ENCODE measurements around the gene NMT2. TPM values are rescaled to one million over a fixed set of nuclear protein-coding genes. Genes with fewer than 3 reads are reported as not detected.
"Not testable (repeated sequence)": the region's sequence is repeated elsewhere in the genome, so short reads cannot be mapped to it uniquely, and the experiment has no call there.

Gene NMT2
- total RNA-seq = 9.7 TPM

DNA sequence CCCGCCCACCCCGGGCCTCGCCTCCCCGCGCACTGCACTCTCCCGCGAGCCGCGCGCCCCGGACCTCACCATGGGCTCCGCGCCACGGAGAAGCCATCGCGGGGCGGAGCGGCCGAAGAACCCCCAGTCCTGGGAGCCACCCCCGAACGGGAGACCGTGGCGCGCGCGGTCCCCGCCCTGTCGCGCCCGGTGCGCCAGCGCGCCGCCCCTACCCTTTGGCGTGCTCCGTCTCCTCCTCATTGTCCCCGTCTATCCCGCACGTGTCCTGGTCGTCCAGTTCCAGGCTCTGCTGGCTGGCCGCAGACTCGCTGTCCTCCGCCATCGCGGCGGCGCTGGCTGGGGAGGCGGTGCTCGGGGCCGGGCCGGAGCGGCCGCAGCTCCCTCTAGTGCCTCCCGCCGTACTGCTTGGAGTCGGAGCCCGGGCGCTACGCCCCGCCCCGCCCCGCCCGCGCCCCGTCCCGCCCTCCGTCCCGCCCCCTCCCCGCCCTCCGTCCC lies at the start of gene NMT2:
Gene NMT2, minus strand, starts transcription at position 403 of the 495 bp plus-strand sequence. Its CDS starts 81 bp downstream, at position 322.
- peak; percentile 90 for DNase-seq (ENCODE audit: low spot score)

DNA sequence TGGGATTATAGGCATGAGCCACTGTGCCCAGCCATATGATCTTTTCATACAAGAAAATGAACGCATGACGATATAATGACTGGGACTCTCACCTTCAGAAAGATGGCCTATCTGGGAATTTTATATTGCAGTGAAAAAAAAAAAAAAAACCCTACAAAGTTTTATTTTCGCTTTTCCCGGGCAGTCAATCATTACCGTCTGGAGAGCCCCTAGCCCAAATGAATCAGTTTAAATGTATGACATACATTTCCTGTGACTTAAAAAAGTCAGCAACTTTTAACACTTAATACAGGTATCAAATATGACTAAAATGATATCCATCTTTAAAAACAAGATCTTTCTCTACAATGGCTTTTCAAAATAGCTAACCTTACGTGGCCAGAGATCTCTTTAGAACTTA lies 48.2 kb upstream of the NMT2 start:
- DNase-seq (ENCODE audit: low spot score) = no peak

DNA sequence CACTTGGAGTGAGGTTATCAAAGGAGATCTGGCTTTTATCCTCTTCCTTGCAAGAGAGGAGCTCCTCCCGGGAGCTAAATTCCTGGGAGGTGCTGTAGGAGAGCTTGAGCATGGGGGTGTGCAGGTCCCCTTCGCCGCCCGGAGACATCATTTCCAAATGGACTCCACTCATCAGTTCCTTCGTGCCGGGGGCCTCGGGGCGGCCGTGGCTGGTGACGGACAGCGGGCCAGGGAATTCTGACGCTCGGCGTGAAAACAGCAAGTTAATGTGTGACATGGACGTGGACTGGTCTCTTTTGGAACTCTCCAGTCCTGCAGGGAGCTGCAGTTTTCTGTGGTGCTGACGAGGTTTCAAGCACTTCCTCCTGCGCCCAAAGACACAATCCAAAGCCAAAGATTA lies 45.7 kb upstream of the NMT2 start:
- DNase-seq (ENCODE audit: low spot score) = no peak

DNA sequence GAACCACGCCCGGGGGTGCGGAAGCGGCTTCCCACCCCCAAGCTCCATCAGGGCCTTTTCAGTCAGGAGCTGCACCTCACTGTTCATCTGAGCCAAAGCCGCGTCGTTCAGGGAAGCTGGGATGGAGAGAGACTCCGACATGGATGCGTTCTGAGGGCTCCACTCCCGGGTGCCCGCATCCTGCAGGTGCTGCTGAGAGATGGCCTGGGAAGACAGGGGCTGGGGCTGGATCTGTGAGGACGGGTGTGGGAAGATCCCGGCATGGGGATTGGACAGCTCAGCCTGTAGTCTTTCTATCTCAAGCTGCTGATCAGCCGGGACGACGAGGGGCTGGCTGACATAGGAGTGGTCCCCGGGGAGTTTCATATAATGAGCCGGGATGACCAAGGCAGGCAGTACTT lies 45.0 kb upstream of the NMT2 start:
- DNase-seq (ENCODE audit: low spot score) = no peak

DNA sequence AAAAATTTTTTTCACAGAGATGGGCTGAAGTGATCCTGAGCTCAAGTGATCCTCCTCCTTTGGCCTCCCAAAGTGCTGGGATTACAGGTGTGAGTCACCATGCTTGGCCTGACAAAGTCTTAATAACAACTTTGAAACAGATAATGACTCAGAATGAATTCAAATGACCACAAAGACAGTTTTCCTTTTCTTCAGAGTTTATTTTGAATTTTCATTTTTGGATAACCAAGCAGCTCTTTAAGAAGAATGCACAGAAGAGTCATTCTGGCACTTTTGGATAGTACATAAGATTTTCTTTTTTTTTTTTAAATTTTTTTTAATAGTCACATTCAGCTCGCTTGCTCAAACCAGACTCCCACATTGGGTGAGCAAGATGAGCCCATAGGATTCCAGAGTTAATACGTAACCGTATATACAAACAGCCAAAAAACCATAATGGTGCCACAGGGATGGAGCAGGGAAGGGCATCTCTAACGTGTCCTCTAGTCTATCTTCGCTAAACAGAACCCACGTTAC lies 43.0 kb upstream of the NMT2 start:
- no peak for DNase-seq (ENCODE audit: low spot score)

DNA sequence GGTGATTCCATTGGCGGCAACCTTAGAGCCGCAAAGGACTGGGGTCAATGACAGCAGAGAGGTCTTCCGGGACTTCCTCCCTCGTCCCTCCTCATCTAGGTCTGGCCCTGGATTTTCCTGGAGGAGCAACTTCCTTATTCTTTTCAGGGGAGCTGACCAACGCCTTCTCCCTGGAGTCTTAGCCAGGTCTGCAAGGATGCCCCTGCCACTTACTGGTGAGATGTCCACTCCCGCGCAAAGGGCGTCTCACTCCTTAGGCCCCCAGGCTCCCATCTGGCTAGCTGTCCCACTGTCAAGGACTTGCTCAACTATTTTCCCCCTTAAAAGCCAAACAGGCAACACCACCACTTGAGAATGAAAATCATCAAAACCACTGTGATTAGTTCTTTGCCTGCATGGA lies 42.0 kb upstream of the NMT2 start:
- no peak for DNase-seq (ENCODE audit: low spot score)

DNA sequence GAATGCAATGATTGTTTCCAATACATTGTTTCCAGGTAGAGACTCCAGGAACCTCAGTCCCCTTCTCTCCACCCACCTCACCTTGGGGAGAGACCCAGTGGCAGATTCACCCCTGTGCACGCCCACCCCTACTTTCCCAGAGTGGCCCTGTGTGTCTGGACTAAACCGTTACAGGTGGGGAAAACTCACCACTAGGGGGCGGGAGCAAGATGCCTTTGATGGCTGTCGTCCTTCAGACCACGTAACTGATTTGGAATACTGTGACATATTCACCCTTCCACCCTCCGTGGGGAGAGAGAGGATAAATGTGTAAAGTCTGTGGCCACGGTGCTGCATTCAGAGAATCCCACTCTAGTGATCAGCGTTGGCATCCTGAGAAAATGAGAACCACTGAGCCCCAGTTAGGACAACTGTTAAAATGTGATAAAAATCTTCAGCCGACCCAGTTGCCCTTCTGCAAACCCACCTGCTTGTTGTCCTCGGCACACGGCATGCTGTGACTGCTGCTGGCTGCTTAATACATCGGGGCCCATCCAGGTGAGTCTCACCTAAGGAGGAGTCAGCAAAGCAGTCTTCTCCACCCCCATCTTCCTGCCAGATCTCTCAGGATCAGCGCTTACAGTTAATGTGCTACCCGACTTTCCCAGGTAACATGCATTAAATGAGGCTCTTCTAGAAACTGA lies 41.5 kb upstream of the NMT2 start:
- peak; percentile 82 for DNase-seq (ENCODE audit: low spot score)

DNA sequence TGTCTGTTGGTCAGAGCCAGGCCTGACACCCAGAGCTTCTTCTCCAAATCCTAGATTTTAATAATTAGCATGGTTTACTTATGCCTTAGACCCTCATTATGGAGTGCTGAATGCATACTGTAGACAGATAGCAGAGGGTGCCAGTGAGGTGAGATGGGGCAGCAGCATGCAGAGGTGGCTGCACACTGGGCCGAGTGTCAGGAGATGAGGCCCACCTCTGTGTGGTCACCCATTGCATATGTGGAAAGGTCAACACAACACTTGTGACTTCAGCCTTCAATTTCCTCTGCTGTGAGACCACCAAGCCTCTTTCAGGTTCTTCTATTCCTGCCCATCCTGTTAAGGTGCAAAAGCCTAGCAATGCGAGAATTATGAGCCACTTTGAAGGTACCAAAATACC lies 39.7 kb upstream of the NMT2 start:
- DNase-seq (ENCODE audit: low spot score) = no peak

DNA sequence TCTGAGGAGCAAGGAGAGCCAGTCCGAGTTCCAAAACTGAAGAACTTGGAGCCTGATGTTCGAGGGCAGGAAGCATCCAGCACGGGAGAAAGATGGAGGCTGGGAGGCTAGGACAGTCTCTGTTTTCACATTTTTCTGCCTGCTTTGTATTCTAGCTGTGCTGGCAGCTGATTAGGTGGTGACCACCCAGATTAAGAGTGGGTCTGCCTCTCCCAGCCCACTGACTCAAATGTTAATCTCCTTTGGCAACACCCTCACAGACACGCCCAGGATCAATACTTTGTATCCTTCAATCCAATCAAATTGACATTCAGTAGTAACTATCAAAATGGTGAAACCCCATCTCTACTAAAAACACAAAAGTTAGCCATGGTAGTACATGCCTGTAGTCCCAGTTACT lies 38.9 kb upstream of the NMT2 start:
- not testable (repeated sequence) for DNase-seq (ENCODE audit: low spot score)

DNA sequence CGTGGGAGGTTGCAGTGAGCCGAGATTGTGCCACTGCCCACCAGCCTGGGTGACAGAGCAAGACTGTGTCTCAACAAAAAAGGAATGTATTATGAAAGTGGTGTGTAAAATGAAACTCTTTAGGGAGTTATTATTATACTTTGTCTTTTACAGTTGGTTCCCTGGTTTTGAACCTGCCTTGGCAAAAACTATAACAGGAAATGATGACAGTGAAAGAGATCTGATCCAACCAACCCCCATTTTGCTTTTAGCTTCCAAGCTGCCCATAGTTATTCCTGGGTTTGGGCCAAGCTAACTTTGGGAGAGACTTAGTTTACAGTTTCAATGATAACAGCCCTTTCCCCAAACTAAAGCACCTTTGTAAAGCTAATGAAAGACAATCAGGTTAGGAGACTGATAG lies 34.1 kb upstream of the NMT2 start:
- DNase-seq (ENCODE audit: low spot score) = no peak

DNA sequence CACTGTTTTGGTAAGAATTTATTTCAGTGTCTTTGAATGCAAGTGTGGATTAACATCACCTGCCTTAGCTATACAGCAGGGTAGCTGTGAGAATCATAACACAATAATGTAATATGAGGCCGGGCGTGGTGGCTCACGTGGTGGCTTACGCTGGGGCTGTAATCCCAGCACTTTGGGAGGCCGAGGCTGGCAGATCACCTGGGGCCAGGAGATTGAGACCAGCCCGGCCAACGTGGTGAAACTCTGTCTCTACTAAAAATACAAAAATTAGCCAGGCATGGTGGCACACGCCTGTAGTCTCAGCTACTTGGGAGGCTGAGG lies 33.8 kb upstream of the NMT2 start:
- not testable (repeated sequence) for DNase-seq (ENCODE audit: low spot score)

DNA sequence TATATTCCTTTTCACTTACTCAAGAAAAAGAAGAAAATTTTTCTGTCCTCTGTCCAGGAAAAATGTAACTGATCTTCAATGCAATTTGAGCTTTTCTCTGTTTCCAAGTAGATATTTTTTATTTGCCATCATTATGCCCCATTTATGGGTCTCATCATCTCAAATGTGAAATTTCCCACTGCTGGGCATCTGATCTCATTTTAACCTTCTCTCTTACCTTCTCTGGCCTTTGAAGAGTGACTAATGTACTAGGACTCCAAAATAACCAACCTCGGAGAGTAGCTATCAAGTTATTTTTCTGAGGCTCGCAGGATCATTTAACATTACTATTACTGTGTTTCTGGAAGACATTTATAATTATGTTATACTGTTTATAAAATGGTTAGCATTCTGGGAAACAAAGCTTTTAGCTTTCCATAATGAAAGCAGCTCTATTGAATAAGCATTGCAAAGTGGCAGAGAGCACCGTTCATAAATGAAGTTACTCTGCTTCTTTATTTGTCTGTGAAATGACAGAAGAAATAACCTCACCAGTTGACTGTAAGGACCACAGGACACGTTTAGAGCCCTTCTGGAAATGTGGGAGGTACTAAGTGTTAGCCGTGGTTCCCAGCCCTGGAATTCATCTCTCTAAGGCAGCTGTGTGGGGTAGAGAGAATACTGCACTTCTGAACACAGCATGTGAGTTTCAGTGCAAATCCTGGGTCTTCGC lies 33.3 kb upstream of the NMT2 start:
- no peak for DNase-seq (ENCODE audit: low spot score)

DNA sequence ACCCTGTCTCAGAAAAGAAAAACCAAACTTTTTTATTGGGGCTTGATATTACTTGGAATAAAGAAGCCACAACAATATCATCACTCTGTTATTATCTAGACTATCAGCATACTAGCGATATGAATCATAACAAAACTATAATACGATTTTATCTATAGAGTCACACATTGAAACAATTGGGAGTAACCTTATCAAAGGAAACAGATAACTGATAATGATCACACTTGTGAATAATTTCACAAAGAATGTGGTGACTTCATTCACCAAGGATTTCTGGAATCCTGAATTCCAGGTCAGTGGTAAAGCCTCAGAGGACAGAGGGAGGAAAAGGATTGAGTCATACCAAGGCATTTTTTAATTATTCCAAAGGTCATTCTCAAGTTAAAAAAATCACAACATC lies 32.1 kb upstream of the NMT2 start:
- DNase-seq (ENCODE audit: low spot score) = no peak

DNA sequence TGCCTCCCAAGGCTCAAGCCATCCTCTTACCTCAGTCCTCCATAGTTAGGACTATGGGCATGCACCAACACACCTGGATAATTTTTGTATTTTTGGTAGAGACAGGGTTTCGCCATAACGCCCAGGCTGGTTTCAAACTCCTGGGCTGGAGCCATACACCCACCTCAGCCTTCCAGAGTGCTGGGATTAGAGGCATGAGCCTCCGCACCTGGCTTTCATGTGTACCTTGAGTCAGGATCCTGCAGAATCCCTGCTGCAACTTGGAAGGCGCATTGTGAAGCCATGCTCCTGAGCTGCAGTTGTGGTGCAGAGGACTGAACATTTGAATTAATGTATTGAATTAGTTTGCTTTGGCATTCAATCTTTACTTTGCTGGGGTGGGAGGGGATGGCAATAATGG lies 29.4 kb upstream of the NMT2 start:
- DNase-seq (ENCODE audit: low spot score) = no peak

DNA sequence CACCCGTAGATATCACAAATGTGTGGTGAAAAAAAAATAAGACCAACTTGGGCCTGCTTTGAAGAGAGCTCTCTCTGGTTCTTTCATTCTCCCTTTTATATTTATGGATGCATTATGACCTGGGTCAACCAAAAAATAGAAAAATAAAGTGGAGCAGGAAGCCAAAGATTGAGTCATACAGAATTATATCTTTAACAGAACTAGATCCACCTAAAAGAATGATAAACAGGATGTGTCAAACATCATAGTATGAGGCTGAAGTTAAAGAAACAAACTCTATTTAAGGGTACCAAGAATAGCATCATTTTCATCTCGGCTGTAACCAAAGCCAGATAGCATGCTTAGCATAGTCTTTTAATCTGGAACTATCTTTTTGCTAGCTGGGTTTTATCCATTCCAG lies 28.8 kb upstream of the NMT2 start:
- DNase-seq (ENCODE audit: low spot score) = no peak

DNA sequence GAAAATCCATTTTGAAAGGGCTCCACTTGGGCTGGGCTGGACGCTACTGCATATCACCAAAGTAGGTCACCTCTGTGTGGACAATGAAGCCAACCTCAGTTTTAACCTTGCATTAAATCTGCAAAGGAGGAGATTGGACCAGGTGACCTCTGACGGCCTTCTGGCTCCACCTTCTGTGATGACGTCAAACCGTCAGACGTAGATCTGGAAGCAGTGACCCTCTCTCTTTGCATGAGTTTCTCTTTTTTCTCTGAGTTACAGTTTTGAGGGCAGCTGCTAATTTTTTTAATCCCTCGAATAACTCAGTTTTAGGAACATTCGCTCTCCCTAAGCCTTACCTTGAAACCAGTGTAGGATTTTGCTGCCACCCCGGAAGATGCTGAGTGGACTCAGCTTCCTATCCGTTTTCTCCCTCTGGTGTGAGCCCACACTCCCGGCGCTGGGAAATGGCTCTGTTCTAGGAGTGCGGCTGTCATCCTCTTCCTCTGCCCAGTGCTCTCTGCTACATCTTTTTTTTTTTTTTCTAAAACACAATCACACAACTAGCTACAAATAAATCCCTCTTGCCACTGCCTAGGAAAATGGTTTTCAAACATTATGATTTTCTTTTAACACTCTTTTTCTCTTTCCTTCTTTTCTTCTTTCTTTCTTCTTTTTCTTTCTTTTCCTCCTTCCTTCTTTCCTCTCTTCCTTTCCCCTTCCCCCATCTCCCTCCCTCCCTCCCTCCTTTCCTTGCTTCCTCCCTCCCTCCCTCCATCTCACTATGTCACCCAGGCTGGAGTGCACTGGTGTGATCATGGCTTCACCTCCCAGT lies 27.7 kb upstream of the NMT2 start:
- no peak for DNase-seq (ENCODE audit: low spot score)

DNA sequence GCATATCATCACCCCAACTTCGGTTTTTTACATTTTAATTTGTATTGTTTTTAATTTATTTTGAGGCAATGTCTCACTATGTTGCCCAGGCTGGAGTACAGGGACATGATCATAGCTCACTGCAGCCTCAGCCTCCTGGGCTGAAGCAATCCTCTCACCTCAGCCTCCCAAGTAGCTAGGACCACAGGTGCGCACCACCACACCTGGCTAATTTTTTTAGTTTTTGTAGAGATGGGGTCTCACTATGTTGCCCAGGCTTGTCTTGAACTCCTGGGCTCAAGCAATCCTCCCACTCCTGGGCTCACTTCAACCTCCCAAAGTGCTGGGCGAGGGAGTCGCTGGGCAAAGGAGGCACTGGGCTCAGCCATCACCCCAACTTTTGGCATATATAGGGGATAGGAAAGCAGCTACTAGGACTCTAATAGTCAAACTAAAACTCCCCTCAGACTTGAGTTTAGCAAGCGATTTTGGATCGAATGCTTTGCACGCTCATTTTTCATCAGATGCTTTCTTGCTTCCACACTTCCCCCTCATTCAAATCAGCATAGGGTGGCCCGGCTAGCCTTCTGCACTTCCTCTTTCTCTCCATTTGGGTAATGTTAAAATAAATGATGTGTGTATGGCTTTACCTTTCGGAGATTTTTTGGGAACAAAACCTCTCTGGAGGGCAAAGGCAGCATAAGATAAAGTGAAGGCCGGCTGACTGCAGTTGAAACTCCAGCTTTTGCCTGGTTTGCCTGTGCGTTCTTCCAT lies 20.8 kb upstream of the NMT2 start:
- no peak for DNase-seq (ENCODE audit: low spot score)

DNA sequence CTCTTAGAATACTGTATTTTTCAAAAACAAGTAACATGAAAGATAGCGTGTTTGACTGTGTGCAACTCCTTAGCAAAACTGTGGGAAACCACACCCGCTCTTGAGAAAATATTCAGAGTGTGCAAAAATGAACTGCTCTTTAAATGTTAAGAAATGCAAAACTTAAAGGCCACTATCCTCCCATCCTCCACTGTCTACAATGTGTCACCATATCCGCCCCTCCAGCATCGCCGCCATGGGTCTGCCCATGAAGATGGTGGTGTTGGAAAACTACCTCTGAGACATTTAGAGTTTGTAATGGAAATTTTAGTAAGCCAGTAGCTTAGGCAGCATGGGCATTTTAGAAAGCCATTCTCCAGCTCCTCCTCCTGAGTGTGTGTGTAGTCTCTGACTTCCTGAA lies 20.1 kb upstream of the NMT2 start:
- DNase-seq (ENCODE audit: low spot score) = no peak

DNA sequence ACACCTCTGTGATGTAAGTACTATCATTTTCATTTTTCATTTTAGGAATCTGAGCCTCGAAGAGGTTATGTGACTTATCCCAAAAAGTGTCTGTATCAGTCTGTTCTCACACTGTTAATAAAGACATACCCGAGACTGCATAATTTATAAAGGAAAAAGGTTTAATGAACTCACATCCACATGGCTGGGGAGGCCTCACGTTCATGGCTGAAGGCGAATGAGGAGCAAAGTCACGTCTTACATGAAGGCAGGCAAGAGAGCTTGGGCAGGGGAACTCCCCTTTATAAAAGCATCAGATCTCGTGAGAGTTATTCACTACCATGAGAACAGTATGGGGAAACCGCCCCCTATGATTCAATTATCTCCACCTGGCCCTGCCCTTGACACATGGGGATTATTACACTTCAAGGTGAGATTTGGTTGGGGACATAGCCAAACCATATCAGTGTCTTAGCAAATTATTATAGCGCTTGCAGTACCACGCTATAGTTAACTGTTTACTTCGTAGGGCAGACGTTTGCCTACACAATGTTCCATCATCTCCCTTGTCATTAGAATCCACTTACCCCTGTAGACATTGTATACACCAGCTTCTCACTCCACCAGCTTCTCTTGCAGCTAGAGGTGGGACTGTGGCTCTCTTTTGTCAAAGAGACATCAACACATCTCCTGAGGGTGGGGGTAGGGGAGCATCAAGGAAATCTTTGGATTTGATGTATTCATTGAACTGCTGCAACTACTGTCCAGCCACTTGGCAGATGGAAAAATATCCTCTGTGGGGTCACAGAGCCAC lies 15.4 kb upstream of the NMT2 start:
- no peak for DNase-seq (ENCODE audit: low spot score)

DNA sequence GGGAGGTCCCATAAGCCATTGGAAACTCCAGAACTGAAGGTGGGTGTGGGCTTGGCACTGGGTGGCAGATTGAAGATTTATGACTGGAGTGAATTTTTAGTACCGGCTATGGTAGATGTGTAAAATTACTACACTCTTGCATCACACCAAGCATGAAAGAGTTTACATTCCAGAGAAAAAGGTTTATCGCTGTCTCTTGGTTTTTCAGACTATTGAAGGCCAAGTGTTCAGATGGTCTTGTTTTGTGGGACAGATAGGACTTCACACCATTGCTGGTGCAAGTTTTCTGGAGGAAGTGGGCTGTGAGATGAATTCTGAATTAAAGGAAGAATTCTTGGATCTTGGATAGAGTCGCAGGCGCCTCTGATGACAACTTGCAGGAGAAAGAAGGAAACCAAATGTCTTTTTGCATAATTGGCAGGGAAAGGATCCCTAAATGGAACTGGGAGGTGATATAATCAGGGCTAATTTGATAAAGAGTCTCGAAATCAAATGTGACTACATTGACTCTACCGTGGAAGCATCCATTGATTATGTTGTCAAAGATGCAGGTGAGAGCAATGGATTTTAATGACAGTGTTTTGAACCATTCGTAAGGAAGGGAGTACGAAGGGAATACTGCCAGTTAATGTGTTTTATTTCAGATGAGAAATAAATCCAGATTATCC lies 14.2 kb upstream of the NMT2 start:
- DNase-seq (ENCODE audit: low spot score) = no peak

All from ureter (tissue), 1 donor.